Adrenal gland (tissue), 12 donors: ENCODE measurements around the gene LARGE1. TPM values are rescaled to one million over a fixed set of nuclear protein-coding genes. Genes with fewer than 3 reads are reported as not detected.

Experiments
- DNase-seq, 7 donors: peaks; one replicate each; pipeline ENCODE4 v3.0.0-alpha.2; 2019 to 2020
- H3K27ac ChIP-seq, 5 donors: fragments of 200-600 bp; sonication (generic) in 4 of 5; 1 replicate in 3 of 5; 2 replicates in 2 of 5; pipeline versions ENCODE4 v1.5.1 to v1.8.0; 2016 to 2020; ENCODE audit warnings: mild to moderate bottlenecking in 1 of 5
- H3K27me3 ChIP-seq: fragments of 200-600 bp; 2 replicates; pipeline ENCODE4 v1.8.0; 2021
- H3K36me3 ChIP-seq, 2 donors: fragments of 200-600 bp; replicated peaks in 1 of 2; 1 replicate in 1 of 2; 2 replicates in 1 of 2; pipeline versions ENCODE4 v1.5.1 to v1.8.0; 2018 to 2022
- H3K4me1 ChIP-seq, 2 donors: fragments of 200-600 bp; replicated peaks in 1 of 2; 1 replicate in 1 of 2; 2 replicates in 1 of 2; pipeline versions ENCODE4 v1.5.1 to v1.8.0; 2018 to 2021
- H3K4me3 ChIP-seq, 4 donors: fragments of 200-600 bp; sonication (generic) in 3 of 4; one replicate each; pipeline ENCODE4 v1.5.1; 2016 to 2018
- H3K9me3 ChIP-seq, 3 donors: fragments of 200-600 bp; sonication (generic) in 1 of 3; replicated peaks in 1 of 3; 1 replicate in 2 of 3; 2 replicates in 1 of 3; pipeline versions ENCODE4 v1.5.1 to v1.8.0; 2016 to 2021
- POLR2A ChIP-seq, 2 donors: fragments of 450-650 bp; IDR thresholded peaks; one replicate each; pipeline ENCODE4 v1.6.1; 2017; ENCODE audit warnings: antibody characterized with exemption in 2 of 2, mild to moderate bottlenecking in 2 of 2, moderate library complexity in 1 of 2
- WGBS, 4 donors: extraction: QIAGEN DNeasy Blood & Tissue Kit in 2 of 4; methylation state at CpG; one replicate each; pipeline versions ENCODE4 v1.1.5 to v1.1.7; 2013 to 2017; 5-methylcytosine and 5-hydroxymethylcytosine counted together
- intact Hi-C, 2 donors: fragments of 100-400 bp; cut with DNase I; formaldehyde crosslinking; loops; one replicate each; pipeline versions ENCODE4 v1.14.1 to v1.15.0; 2022 to 2023
- polyA plus RNA-seq, 3 donors: library from polyadenylated mRNA; stranded (reverse); fragments of 200-250 nt in 2 of 3; fragments of 350-450 nt in 1 of 3; fragmentation: Illumina TruSeq in 1 of 3; extraction: RNeasy Lipid Tissue Mini Kit (QIAGEN cat#74804) in 1 of 3; gene quantifications; one replicate each; pipeline ENCODE4 v1.2.3, GENCODE V29; 2013 to 2014
- total RNA-seq, 9 donors: library from RNA; depleted of rRNA in 4 of 9; stranded (reverse); fragments of >200 nt in 4 of 9; fragments of 120-200 nt in 1 of 9; fragmentation: NEBNext Ultra II Directional in 1 of 9; extraction: Animal tissue kit (Norgen Biotek cat#: 25700) in 1 of 9; gene quantifications; one replicate each; pipeline versions ENCODE4 v1.1.0 to v1.2.4, GENCODE V29; 2013 to 2023
- TF ChIP-seq, protein P1 (sequence below), 6 experiments: fragments of 450-650 bp in 4 of 6; fragments of 200-600 bp in 2 of 6; sonication (generic) in 1 of 6; IDR thresholded peaks; 1 replicate in 5 of 6; 2 replicates in 1 of 6; pipeline versions ENCODE4 v1.5.1 to v1.8.0; 2016 to 2021; ENCODE audit warnings: antibody characterized with exemption in 6 of 6, mild to moderate bottlenecking in 2 of 6, moderate library complexity in 1 of 6
- donor health status: healthy with polysubstance abuse.
- donor health status: Bipolar disorder and iron deficiency.
- donor health status: DM: yes; HTN: yes; CAD: no.
- donor health status: DM: no; HTN: no; CAD: no.
- donor health status: DM: no; HTN: no; CAD: no.
- donor health status: DM: yes; HTN: yes; CAD: no.

Gene LARGE1
- total and polyA plus RNA-seq, 12 donors, result 3.4 to 67.6 (median 30.6) TPM

GRCh38 chr22:33451866-33452469, 468.3 kb downstream of the LARGE1 start:
- no peak overlapping the region for H3K4me3 ChIP-seq
- 64 to 70% (median 67%) methylated on average over 6 of the region's 6 CpGs for WGBS, 4 donors
- no peaks in the 10 kb centered on the region for H3K9me3 ChIP-seq
- H3K27ac ChIP-seq, result no peak overlapping the region
- H3K27me3 ChIP-seq, result no peaks in the 10 kb centered on the region
- no peaks in the 10 kb centered on the region for H3K36me3 ChIP-seq
- intact Hi-C loops, result no loop called here
- H3K4me1 ChIP-seq, result no peaks in the 10 kb centered on the region
- no peak for TF ChIP-seq POLR2A (IDR thresholded peaks at IDR 0.05)
- TF ChIP-seq, protein P1, sequence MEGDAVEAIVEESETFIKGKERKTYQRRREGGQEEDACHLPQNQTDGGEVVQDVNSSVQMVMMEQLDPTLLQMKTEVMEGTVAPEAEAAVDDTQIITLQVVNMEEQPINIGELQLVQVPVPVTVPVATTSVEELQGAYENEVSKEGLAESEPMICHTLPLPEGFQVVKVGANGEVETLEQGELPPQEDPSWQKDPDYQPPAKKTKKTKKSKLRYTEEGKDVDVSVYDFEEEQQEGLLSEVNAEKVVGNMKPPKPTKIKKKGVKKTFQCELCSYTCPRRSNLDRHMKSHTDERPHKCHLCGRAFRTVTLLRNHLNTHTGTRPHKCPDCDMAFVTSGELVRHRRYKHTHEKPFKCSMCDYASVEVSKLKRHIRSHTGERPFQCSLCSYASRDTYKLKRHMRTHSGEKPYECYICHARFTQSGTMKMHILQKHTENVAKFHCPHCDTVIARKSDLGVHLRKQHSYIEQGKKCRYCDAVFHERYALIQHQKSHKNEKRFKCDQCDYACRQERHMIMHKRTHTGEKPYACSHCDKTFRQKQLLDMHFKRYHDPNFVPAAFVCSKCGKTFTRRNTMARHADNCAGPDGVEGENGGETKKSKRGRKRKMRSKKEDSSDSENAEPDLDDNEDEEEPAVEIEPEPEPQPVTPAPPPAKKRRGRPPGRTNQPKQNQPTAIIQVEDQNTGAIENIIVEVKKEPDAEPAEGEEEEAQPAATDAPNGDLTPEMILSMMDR (IDR thresholded peaks at IDR 0.05), result no peak
- no peak for DNase-seq

DNA sequence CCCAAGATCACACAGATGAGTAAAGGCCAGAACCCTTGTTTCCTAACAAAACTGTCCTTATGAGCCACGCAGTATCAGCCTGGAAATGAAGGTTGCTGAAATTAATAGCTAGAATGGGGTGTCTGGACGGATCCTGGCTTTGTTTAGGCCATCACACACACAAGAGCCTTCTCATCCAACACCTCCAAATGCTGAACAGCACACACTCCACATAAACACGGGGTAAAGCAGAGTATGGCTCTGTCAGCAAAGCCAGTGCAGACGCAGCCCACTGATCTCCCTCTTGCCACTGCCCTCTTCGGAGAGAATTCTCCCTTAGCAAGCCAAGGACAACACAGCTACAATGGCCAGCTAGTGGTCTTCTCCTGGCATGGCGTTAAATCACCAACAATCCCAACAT, 469.5 kb downstream of the LARGE1 start:
- no peaks in the 10 kb centered on the region for H3K27me3 ChIP-seq
- no peaks in the 10 kb centered on the region for H3K9me3 ChIP-seq
- no peak for DNase-seq
- H3K4me1 ChIP-seq, result no peaks in the 10 kb centered on the region
- no peak for TF ChIP-seq POLR2A (IDR thresholded peaks at IDR 0.05)
- TF ChIP-seq, protein P1 (IDR thresholded peaks at IDR 0.05), result no peak
- H3K27ac ChIP-seq, result no peak overlapping the region
- no peaks in the 10 kb centered on the region for H3K36me3 ChIP-seq
- intact Hi-C loops, result no loop called here
- 77 to 86% (median 80%) methylated on average over 6 of the region's 6 CpGs for WGBS, 4 donors
- no peak overlapping the region for H3K4me3 ChIP-seq

DNA sequence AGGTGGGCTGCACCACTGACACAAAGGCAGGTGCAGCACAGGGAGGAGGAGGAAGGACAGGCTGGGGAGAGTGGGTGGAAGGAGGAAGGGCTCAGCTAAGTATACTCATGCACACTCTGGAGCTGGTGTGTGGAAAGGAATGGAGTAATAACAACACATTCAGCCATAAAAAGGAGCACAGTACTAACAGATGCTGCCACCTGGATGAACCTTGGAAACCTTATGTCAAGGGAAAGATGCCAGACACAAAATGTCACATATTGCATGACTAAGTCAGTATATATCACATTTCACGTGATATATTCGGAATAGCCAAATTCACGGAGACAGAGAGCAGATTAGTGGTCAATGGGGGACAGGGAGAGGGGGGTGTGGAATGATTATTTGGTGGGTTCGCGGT, 472.5 kb downstream of the LARGE1 start:
- Histone ChIP-seq H3K36me3 (no peaks in the 10 kb centered on the region), H3K4me3 (no peak overlapping the region), H3K27ac (no peak overlapping the region), H3K9me3 (no peaks in the 10 kb centered on the region), H3K27me3 (no peaks in the 10 kb centered on the region), H3K4me1 (no peaks in the 10 kb centered on the region)
- intact Hi-C loops, result no loop called here
- 91 to 97% (median 93%) methylated on average over 5 of the region's 5 CpGs for WGBS, 4 donors
- TF ChIP-seq, protein P1 (IDR thresholded peaks at IDR 0.05), result no peak
- TF ChIP-seq POLR2A (IDR thresholded peaks at IDR 0.05), result no peak
- no peak for DNase-seq

- no peaks in the 10 kb centered on the region for H3K4me1 ChIP-seq
- no peaks in the 10 kb centered on the region for H3K9me3 ChIP-seq
- WGBS, 4 donors, result 73 to 84% (median 79%) methylated on average over 6 of the region's 6 CpGs
- TF ChIP-seq, protein P1 (IDR thresholded peaks at IDR 0.05), result no peak
- no peak for TF ChIP-seq POLR2A (IDR thresholded peaks at IDR 0.05)
- DNase-seq, result no peak
- H3K36me3 ChIP-seq, result no peaks in the 10 kb centered on the region
- no peak overlapping the region for H3K27ac ChIP-seq
- H3K4me3 ChIP-seq, result no peak overlapping the region
- no peaks in the 10 kb centered on the region for H3K27me3 ChIP-seq
- intact Hi-C loops, result no loop called here
These were observed 476.6 kb downstream of the LARGE1 start for GRCh38 chr22:33443683-33444082.
